GM19025 (cell line): ENCODE measurements around the gene S100A9.
"Not testable (repeated sequence)": the region's sequence is repeated elsewhere in the genome, so short reads cannot be mapped to it uniquely, and the experiment has no call there.

ENCODE experiments used
- ATAC-seq: cut with Tn5 transposase; IDR thresholded peaks from one replicate; pipeline ENCODE4 v1.9.1; 2021; ENCODE audit warnings: mild to moderate bottlenecking, low read depth, moderate library complexity; ENCODE audit not compliant: unreplicated experiment

The S100A9 gene

GRCh38 chr1:153403421-153404085, 45.9 kb downstream of the S100A9 start:
- no peak for ATAC-seq

GRCh38 chr1:153404086-153404635, 46.5 kb downstream of the S100A9 start:
- no peak for ATAC-seq

- no peak for ATAC-seq
Measured at GRCh38 chr1:153404768-153405167, 47.1 kb downstream of the S100A9 start.

GRCh38 chr1:153405825-153406599, 48.4 kb downstream of the S100A9 start:
- not testable (repeated sequence) for ATAC-seq

GRCh38 chr1:153407274-153407673, 49.6 kb downstream of the S100A9 start:
- ATAC-seq: not testable (repeated sequence)
